GM18498 (cell line): ENCODE results near the gene LTBR.

Experiments
- ATAC-seq: cut with Tn5 transposase; IDR thresholded peaks from one replicate; pipeline ENCODE4 v1.9.1; 2021; ENCODE audit warnings: mild to moderate bottlenecking, moderate library complexity; ENCODE audit not compliant: unreplicated experiment

Gene LTBR

GRCh38 chr12:6382371-6382770, 1.6 kb upstream of the LTBR start:
- no peak for ATAC-seq

GRCh38 chr12:6382982-6383381, 980 bp upstream of the LTBR start:
- no peak for ATAC-seq

- ATAC-seq = no peak
Measured at GRCh38 chr12:6384499-6385436, 806 bp downstream of the LTBR start.

GRCh38 chr12:6386038-6386437, 2.1 kb downstream of the LTBR start:
- no peak for ATAC-seq

- ATAC-seq = no peak
Measured at GRCh38 chr12:6386491-6386890, 2.5 kb downstream of the LTBR start.

GRCh38 chr12:6387541-6387940, 3.6 kb downstream of the LTBR start:
- no peak for ATAC-seq

- no peak for ATAC-seq
Measured at GRCh38 chr12:6390084-6390799, 6.3 kb downstream of the LTBR start.

GRCh38 chr12:6391013-6391412, 7.1 kb downstream of the LTBR start:
- no peak for ATAC-seq

- no peak for ATAC-seq
Measured at GRCh38 chr12:6392504-6392903, 8.5 kb downstream of the LTBR start.

- no peak for ATAC-seq
Measured at GRCh38 chr12:6393109-6393508, 9.1 kb downstream of the LTBR start.

- ATAC-seq = no peak
Measured at GRCh38 chr12:6394398-6394797, 10.4 kb downstream of the LTBR start.

GRCh38 chr12:6396031-6396430, 12.1 kb downstream of the LTBR start:
- no peak for ATAC-seq

- no peak for ATAC-seq
Measured at GRCh38 chr12:6399884-6400644, 16.1 kb downstream of the LTBR start.

- ATAC-seq = no peak
Measured at GRCh38 chr12:6404390-6404789, 20.4 kb downstream of the LTBR start.

GRCh38 chr12:6405963-6406362, 22.0 kb downstream of the LTBR start:
- ATAC-seq = no peak

GRCh38 chr12:6407236-6407954, 23.4 kb downstream of the LTBR start:
- ATAC-seq = no peak

- ATAC-seq = no peak
Measured at GRCh38 chr12:6416596-6416995, 32.6 kb downstream of the LTBR start.

GRCh38 chr12:6418796-6419195, 34.8 kb downstream of the LTBR start:
- no peak for ATAC-seq

GRCh38 chr12:6420364-6420763, 36.4 kb downstream of the LTBR start:
- no peak for ATAC-seq

GRCh38 chr12:6423267-6424007, 39.5 kb downstream of the LTBR start:
- ATAC-seq = peak; percentile 47
